GM12878 (cell line): Measurements from ENCODE around the gene CBARP. TPM values are rescaled to one million over a fixed set of nuclear protein-coding genes. Genes with fewer than 3 reads are reported as not detected.

ENCODE experiments used
- ATAC-seq: fragments of 200-7000 bp; cut with Tn5 transposase; 3 replicates; pipeline ENCODE4 v1.9.1; 2020; ENCODE audit warnings: mild to moderate bottlenecking, moderate library complexity
- BruUV-seq: library from RNA; stranded (reverse); fragments of 400-500 nt; replicated peaks from 2 replicates; lab custom pipeline; 2021; lab: Mats Ljungman, UMichigan
- CTCF ChIA-PET: fragments of 300-600 bp; sonication (Branson Sonifier 250); formaldehyde crosslinking; extraction: SDS; loops from one replicate; lab custom pipeline; 2021; ENCODE audit warnings: inconsistent platforms; lab: Yijun Ruan, JAX
- POLR2A ChIA-PET: fragments of 350-600 bp; formaldehyde crosslinking; extraction: SDS; loops from one replicate; lab custom pipeline; 2021; ENCODE audit warnings: inconsistent platforms; lab: Charles Lee
- RAD21 ChIA-PET: fragments of 300-600 bp; sonication (Branson Sonifier 250); formaldehyde crosslinking; loops from one replicate; lab custom pipeline; 2023; ENCODE audit warnings: antibody characterized with exemption; ENCODE audit not compliant: unreplicated experiment; lab: Charles Lee
- SMC1A ChIA-PET: fragments of 300-600 bp; sonication (Branson Sonifier 250); formaldehyde crosslinking; loops from one replicate; lab custom pipeline; 2023; ENCODE audit not compliant: unreplicated experiment, uncharacterized antibody; lab: Charles Lee
- DNase-seq: peaks from one replicate; pipeline ENCODE4 v3.0.0-alpha.2; 2011; ENCODE audit warnings: low read depth, low spot score
- FAIRE-seq: peaks from 3 replicates; lab custom pipeline; 2011; peaks lifted over from hg19 to GRCh38; lab: Jason Lieb, UNC
- H2AFZ ChIP-seq: 2 replicates; pipeline ENCODE4 v1.6.0; 2011; ENCODE audit warnings: low read depth, low read length, control low read depth; ENCODE audit not compliant: control insufficient read depth
- H3K27ac ChIP-seq: 2 replicates; pipeline ENCODE4 v1.5.1; 2011; ENCODE audit warnings: control low read depth; ENCODE audit not compliant: control insufficient read depth, insufficient read depth
- H3K27me3 ChIP-seq, 2 experiments: replicated peaks in 1 of 2; 2 replicates each; pipeline versions ENCODE4 v1.6.0 to v1.6.1; 2011; ENCODE audit warnings: low read length in 1 of 2; ENCODE audit not compliant: control insufficient read depth in 2 of 2, insufficient read depth in 2 of 2
- H3K36me3 ChIP-seq, 2 experiments: 2 replicates each; pipeline ENCODE4 v1.5.1; 2011; ENCODE audit warnings: low read length in 1 of 2; ENCODE audit not compliant: control insufficient read depth in 2 of 2, insufficient read depth in 2 of 2
- H3K4me1 ChIP-seq: 2 replicates; pipeline ENCODE4 v1.6.1; 2011; ENCODE audit warnings: mild to moderate bottlenecking, low read length, moderate library complexity, mixed read lengths; ENCODE audit not compliant: control insufficient read depth, insufficient read depth
- H3K4me2 ChIP-seq: 2 replicates; pipeline ENCODE4 v1.6.0; 2011; ENCODE audit warnings: control low read depth; ENCODE audit not compliant: control insufficient read depth, insufficient read depth
- H3K4me3 ChIP-seq: fragments of 200-600 bp; sonication (generic); 2 replicates; pipeline ENCODE4 v1.5.1; 2016
- H3K79me2 ChIP-seq: 2 replicates; pipeline ENCODE4 v1.6.0; 2011; ENCODE audit warnings: low read length; ENCODE audit not compliant: control insufficient read depth, insufficient read depth
- H3K9ac ChIP-seq: 2 replicates; pipeline ENCODE4 v1.8.0; 2011; ENCODE audit warnings: low read length, control low read depth, mixed read lengths; ENCODE audit not compliant: control insufficient read depth, insufficient read depth
- H3K9me3 ChIP-seq: replicated peaks from 3 replicates; pipeline ENCODE4 v1.5.1; 2011; ENCODE audit warnings: mild to moderate bottlenecking, low read length; ENCODE audit not compliant: control insufficient read depth, insufficient read depth
- H4K20me1 ChIP-seq: 2 replicates; pipeline ENCODE4 v1.6.0; 2011; ENCODE audit not compliant: control insufficient read depth, insufficient read depth
- BRCA1 ChIP-seq: IDR thresholded peaks from 2 replicates; pipeline ENCODE4 v1.6.1; 2011; ENCODE audit warnings: low read depth, low read length, improper control_type of control experiment
- EED ChIP-seq: sonication (generic); IDR thresholded peaks from 2 replicates; pipeline ENCODE4 v1.6.1; 2016; ENCODE audit warnings: antibody characterized with exemption, low read depth
- GATAD2B ChIP-seq: fragments of 450-650 bp; conservative IDR thresholded peaks from 2 replicates; pipeline ENCODE4 v1.6.1; 2017; ENCODE audit warnings: low read depth, mild to moderate bottlenecking, moderate library complexity
- JUNB ChIP-seq: IDR thresholded peaks from 2 replicates; pipeline ENCODE4 v1.6.1; 2016; ENCODE audit warnings: antibody characterized with exemption, mild to moderate bottlenecking
- SMAD1 ChIP-seq: fragments of 450-650 bp; IDR thresholded peaks from 2 replicates; pipeline ENCODE4 v1.6.1; 2018; ENCODE audit warnings: mild to moderate bottlenecking, low read depth; ENCODE audit not compliant: partially characterized antibody
- TCF7 ChIP-seq: IDR thresholded peaks from 2 replicates; pipeline ENCODE4 v1.6.1; 2014; ENCODE audit warnings: antibody characterized with exemption, borderline replicate concordance
- WGBS: methylation state at CpG from one replicate; pipeline ENCODE4 v1.1.6; 2016; ENCODE audit warnings: low lambda C conversion rate; ENCODE audit not compliant: insufficient replicate concordance, insufficient coverage; ENCODE audit errors: missing lambda C conversion rate; 5-methylcytosine and 5-hydroxymethylcytosine counted together
- in situ Hi-C: fragments of 300-500 bp; cut with MboI; formaldehyde crosslinking; loops from 9 replicates; pipeline ENCODE4 v1.14.3; 2018; ENCODE audit warnings: mixed read lengths
- intact Hi-C: fragments of 100-400 bp; cut with micrococcal nuclease; formaldehyde crosslinking; loops from one replicate; pipeline ENCODE4 v1.14.2; 2022; ENCODE audit not compliant: unreplicated experiment
- polyA plus RNA-seq, 11 experiments: library from polyadenylated mRNA; depleted of rRNA in 4 of 11; unstranded in 6 of 11; stranded (reverse) in 5 of 11; fragments of >200 nt; fragmentation: Nextera tagmentation in 4 of 11; fragmentation: Illumina TruSeq in 1 of 11; extraction: Ambion mirVana in 4 of 11; extraction: Trizol in 1 of 11; gene quantifications; 1 replicate in 1 of 11; 2 replicates in 10 of 11; pipeline versions ENCODE4 v1.2.1 to v1.2.3, GENCODE V29; 2011 to 2016; ENCODE audit warnings: inconsistent platforms in 2 of 11, missing spikeins in 2 of 11, low read depth in 1 of 11
- total RNA-seq, 4 experiments: library from RNA; depleted of rRNA in 3 of 4; stranded (reverse); fragments of >200 nt in 3 of 4; fragmentation: Illumina TruSeq in 1 of 4; extraction: Trizol in 1 of 4; gene quantifications; 2 replicates each; pipeline versions ENCODE4 v1.2.1 to v1.2.3, GENCODE V29; 2013 to 2021

Gene CBARP
- total and polyA plus RNA-seq, 10 of the 15 experiments (the other 5 are each of a cell fraction or from before 2014, with no cell fraction given): 0.04 to 0.59 (median 0.18) TPM; not detected in 3

DNA sequence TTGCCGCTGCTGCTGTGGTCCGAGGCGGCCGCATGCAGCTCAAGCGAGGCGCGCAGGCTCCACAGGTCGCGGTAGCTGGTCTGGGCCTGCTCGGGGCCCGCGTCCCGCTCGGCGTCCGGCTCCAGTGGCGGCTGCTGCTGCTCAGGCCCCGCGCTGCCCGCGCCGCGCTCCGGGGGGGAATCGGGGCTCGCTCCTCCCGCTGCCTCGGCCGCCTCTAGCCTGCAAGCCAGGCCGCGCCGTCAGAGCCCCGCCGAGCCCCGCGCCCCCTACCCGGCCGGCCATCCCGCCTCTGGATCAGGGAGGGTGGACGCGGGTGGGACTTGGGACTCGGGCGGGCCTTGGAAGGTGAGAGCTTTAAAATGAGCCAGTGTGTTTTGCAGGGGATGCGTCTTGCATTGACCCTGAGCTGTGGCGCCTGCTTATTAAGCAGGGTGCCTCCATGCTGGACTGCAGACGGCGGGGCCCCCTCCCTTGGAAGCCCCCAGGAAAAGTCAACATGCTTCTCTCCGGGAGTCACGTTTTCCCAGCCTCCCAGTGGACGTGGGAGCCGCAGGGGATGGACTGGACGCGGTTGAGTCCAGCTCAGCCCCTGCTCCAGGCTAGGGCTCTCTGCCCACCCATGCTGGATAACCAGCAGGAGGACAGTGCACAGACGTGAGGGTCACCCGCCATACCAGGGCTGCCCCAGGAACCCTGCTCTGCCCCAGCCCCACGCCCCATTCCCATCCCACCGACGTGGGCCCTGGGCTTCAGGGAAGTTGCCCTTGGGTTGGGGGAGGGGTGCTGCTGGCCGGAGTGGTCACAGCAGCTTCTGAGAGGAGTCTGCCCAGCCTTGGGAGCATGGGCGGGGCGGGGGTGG lies 7.7 kb downstream of the CBARP start:
- intact Hi-C loops (no loop called here), in situ Hi-C loops (no loop called here)
- Histone ChIP-seq H3K4me3 (no peak overlapping the region), H3K27ac (no peak overlapping the region), H3K9me3 (no peaks in the 10 kb centered on the region), H4K20me1 (no peaks in the 10 kb centered on the region), H3K79me2 (no peaks in the 10 kb centered on the region), H3K27me3 (no peaks in the 10 kb centered on the region), H3K4me2 (no peak overlapping the region), H3K4me1 (no peaks in the 10 kb centered on the region), H3K9ac (no peak overlapping the region), H2AFZ (no peak overlapping the region), H3K36me3 (peaks cover 0 to 3% of the 10 kb centered on the region in 2 experiments; a peak in 2 of 4 replicates)
- BruUV-seq: no TSS peak
- ATAC-seq (no peak), FAIRE-seq (no peak), DNase-seq (no peak)
- RAD21 ChIA-PET: no interaction called here
- CTCF ChIA-PET: no interaction called here
- POLR2A ChIA-PET: no interaction called here
- TF ChIP-seq JUNB (no peak), TCF7 (no peak), BRCA1 (no peak)
- SMC1A ChIA-PET: no interaction called here
- 84% methylated on average over 32 of the region's 61 CpGs for WGBS

GRCh38 chr19:1229056-1229923 lies 8.5 kb downstream of the CBARP start:
- SMC1A ChIA-PET: no interaction called here
- no peaks in the 10 kb centered on the region for H3K27me3 ChIP-seq
- no peak overlapping the region for H2AFZ ChIP-seq
- no peak overlapping the region for H3K4me3 ChIP-seq
- in situ Hi-C loops: no loop called here
- H3K79me2 ChIP-seq: no peaks in the 10 kb centered on the region
- no peaks in the 10 kb centered on the region for H3K4me1 ChIP-seq
- peaks cover 0 to 3% of the 10 kb centered on the region in 2 experiments; a peak in 2 of 4 replicates for H3K36me3 ChIP-seq
- WGBS: 98% methylated on average over 29 of the region's 158 CpGs
- intact Hi-C loops: no loop called here
- no peak overlapping the region for H3K4me2 ChIP-seq
- no peak overlapping the region for H3K9ac ChIP-seq
- RAD21 ChIA-PET: no interaction called here
- BruUV-seq: no TSS peak
- no peak for FAIRE-seq
- TF ChIP-seq GATAD2B: no peak
- TF ChIP-seq SMAD1: no peak
- TF ChIP-seq EED: no peak
- TF ChIP-seq, all 136 proteins: peak for 0
- POLR2A ChIA-PET: no interaction called here
- H3K27ac ChIP-seq: no peak overlapping the region
- H4K20me1 ChIP-seq: no peaks in the 10 kb centered on the region
- DNase-seq (no peak), ATAC-seq (no peak)
- CTCF ChIA-PET: no interaction called here
- H3K9me3 ChIP-seq: no peaks in the 10 kb centered on the region
